Stimulated activated CD8-positive, alpha-beta memory T cell treated with anti-CD3 and anti-CD28 coated beads, Interleukin-12 subunit alpha, Interleukin-12 subunit beta, amount 100 ng/mL, for 1 hour (primary cell): ENCODE data around the gene LAD1.

ENCODE experiments used
- DNase-seq: peaks from one replicate; pipeline ENCODE4 v3.0.0-alpha.2; 2020; ENCODE audit warnings: low read depth

Gene LAD1

DNA sequence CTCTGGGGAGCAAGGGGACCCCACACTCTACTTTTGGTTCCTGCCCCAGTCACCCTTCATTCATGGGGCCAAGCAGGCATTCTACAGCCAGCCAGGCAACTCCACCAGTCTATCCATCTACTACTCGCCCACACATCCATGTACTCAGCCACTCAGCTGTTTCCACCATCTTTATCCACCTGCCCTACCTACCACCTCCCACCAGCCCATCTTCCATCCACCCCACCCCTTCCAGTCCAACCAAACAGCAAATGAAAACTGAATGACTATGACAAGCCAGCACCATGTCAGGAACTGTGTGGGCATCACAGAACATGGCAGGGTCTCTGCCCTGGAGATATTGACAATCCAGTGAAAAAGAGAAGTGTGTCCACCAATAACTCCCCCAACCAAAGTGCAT lies 7.9 kb downstream of the LAD1 start:
- no peak for DNase-seq

GRCh38 chr1:201389051-201389450 lies 10.1 kb downstream of the LAD1 start:
- no peak for DNase-seq

DNA sequence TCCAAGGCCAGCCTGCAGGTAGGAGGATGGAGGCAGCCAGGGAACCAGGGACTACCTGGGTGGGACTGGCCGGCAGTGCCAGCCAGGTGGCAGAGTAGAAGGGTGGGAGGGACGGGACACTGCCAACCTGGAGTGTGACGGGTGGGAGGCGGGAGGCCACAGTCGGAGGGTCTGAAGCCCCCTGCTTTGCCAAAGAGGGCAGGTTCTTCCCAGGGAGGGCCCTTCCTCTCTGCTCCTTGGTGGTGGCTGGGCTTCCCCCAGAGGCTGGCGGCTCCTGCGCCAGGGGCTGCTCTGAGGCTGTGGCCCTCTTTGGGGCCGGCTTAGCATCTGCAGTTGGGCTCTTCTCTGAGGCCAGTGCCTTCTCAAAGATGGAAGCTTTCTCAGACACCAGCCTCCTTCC lies 12.9 kb downstream of the LAD1 start:
- no peak for DNase-seq

DNA sequence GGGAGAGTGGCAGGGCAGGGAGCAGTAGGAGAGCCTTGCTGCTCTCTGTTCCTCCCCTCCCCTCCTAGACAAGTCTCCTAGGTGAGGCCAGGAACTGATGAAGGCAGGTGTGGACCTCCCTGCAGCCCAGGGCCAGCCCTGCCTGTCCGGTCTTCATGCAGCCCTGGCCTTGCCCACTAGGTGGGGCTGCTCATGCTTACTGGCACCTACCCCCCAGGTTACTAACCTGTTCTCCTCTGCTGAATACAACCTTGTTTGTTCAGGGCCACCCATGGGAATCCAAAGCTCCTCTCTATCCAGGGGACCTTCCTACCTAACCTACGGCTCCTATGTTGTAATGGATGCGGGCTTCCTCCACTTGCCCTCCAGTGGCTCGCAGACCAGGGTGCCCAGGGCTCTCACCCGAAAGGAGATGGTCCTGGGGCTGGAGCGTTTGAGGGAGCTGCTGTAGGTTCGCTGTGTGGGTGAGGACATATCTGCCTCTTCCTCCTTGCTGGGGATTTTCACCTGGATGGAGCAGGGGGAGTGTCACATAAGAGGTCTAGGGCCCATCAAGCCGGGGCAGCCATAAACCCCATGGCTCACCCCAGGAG lies 13.7 kb downstream of the LAD1 start:
- peak; percentile 2 for DNase-seq

DNA sequence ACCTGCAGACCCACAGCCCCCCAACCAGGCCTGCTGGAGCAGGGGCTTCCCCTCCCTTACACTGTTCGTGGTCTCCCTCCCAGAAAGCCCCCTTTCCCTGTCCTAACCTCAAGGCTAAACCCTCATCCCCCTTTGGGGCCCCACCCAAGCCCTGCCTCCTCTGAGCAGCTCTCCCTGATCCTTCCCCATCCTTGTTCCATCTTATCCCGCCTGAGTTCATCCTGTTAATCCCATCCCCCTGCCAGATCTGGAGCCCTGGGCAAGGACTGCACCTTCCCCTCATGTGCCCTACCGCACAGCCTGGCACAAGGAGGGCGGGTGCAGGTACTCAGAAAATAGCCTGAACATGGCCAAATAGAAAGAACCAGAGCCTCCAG lies 14.7 kb downstream of the LAD1 start:
- no peak for DNase-seq

DNA sequence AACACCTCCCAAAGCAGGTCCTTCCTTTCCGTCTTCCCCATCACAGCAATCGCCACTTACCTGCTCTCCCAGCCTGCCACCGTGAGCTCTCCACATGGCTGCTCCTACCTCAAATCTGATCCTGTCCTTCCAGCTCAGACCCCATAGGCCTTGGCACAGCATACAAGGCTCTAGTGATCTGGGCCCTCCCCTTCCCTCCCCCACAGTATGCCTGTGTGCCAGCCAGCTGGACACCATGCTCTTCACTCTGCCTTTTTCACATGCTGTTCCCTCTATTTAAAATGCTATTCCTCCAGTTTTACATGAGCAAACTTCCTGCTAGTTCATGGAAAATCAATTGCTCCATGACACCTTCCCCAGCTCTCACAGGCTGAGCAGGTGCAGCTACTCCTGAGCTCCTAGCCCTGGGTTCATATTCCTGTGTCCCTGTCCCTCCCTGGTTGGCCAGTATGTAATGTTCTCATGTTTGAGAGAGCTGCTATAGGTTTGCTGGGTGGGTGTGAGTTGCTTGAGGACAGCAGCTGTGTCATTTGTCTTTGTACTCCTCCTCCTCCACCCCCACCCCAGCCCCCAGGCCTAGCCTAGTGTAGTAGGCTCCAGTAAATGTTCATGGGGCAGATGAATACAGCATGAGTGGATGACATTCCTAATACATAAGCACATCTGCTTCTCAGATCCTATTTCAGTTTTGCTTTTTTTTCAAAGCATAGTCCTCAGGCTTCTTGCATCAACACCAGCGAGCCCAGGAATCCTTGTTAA lies 15.3 kb downstream of the LAD1 start:
- no peak for DNase-seq

GRCh38 chr1:201381130-201381529 lies 18.0 kb downstream of the LAD1 start:
- DNase-seq: no peak

- DNase-seq: no peak
These were observed 19.3 kb downstream of the LAD1 start for GRCh38 chr1:201379733-201380242.

GRCh38 chr1:201378804-201379203 lies 20.3 kb downstream of the LAD1 start:
- no peak for DNase-seq

DNA sequence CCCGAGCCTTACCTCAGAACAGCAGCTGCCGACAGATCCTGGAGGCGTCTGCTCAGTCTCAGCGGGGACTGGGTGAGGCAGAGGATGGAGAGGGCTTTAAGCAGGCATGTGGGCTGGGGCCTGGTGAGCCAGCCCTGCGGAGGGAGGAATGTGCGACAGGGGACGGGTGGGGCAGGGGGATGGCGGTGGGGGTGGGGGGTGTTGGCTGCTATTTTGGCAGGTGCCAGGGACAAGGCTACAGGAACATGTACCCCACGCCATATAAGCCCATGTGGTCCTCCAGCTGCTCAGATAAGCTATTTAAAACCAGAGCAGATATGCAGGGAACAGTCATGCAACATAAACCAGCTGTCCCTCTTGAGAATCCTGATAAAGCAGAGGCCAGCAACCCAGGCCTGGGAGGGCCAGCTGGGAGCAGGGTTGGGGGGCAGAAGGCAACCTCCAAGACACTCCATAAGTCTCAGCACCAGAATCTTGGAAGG lies 21.5 kb downstream of the LAD1 start, which contains the start of gene TNNT2:
TSS of gene TNNT2 (minus strand) at position 70 of the 482 bp plus-strand sequence. CDS start 4,426 bp downstream, outside the sequence.
- no peak for DNase-seq

DNA sequence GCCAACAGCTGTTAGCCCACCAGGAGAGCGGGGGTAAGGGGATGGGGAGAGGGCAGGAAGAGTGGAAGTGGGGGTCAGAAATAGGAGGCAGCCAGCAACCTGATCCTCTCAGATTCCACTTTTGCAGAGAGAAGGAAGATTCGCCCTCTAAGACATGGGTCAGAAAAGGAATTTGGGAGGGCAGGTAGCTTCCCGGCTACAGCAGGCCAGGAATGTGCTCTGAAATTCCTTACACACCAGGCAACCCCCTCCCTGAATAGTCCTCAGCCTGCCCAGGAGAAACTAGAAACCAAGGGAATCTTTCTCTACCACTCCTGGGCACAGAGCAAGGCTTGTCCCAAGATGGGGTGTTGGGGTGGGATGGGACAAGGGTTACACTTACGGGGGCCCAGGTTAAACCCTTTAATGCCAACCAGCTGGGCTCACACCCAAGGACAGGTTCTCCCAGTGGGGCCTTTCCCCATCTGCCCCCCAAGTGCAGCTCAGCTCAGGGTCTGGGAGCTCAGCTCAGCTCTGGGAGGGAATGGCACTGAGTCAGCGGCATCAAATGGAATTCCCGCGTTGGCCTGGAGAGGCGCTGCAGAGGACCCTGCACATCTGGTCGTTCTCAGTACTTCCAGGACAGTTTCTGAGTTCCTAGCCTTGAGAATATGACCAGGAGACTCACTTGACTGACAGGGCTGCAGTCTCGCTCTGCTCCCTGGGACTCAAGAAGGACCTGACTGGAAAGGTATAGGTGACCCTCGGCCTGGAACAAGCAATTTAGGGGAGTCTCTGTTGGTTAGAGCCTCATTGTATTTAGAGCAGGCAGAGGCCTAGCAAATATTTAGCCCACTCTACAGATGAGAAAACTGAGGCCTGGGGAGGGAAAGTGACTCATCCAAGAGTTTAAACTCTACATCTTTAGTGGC lies 22.4 kb downstream of the LAD1 start:
- DNase-seq: no peak

GRCh38 chr1:201376107-201376463 lies 23.0 kb downstream of the LAD1 start:
- DNase-seq: no peak

- DNase-seq: no peak
These were observed 24.0 kb downstream of the LAD1 start for GRCh38 chr1:201375169-201375568.

GRCh38 chr1:201374364-201374763 lies 24.8 kb downstream of the LAD1 start:
- DNase-seq: no peak

- DNase-seq: no peak
These were observed 27.3 kb downstream of the LAD1 start for GRCh38 chr1:201371792-201372191.

DNA sequence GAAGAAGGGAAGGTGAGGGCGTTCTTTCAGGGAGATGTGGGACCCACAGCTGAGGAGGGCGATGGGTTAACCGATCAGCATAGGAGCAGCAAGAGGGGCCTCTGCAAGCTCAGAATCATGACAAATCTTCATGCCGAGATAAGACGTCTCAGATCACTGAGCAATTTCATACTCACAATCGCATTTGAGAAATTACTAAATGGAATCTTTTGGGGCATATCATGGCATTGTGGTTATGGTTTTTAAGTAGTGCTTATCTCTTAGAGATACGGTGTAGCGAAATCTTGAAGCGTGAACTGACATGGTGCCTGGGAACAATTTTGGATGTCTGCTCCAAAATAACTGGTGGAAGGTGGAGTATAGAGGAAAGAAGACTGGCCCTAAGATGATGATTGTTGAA lies 27.8 kb downstream of the LAD1 start:
- DNase-seq: no peak

GRCh38 chr1:201370500-201370899 lies 28.6 kb downstream of the LAD1 start:
- no peak for DNase-seq

DNA sequence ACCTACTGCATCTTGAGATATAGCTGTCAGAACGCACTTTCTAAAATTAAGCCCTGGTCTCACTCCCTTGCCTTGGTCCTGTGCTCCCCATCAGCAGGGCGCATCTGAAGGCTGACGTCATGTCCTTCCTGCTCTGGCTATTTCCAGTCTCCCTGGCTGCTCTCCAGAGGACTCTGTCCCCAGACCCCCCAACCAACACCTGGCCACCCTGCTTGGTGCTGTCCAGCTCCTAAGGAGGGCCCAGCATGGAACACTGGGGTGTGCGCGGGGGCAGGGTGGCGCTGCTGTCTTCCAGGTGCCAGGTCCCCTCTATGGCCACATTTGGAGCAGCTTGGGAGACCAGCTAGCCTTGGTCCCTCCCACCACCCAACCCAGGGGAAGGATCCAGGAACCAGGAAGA lies 29.9 kb downstream of the LAD1 start:
- no peak for DNase-seq

- no peak for DNase-seq
These were observed 32.4 kb downstream of the LAD1 start for GRCh38 chr1:201366696-201367095.

GRCh38 chr1:201365251-201365650 lies 33.9 kb downstream of the LAD1 start:
- no peak for DNase-seq

- DNase-seq: no peak
These were observed 34.4 kb downstream of the LAD1 start for GRCh38 chr1:201364808-201365105.

DNA sequence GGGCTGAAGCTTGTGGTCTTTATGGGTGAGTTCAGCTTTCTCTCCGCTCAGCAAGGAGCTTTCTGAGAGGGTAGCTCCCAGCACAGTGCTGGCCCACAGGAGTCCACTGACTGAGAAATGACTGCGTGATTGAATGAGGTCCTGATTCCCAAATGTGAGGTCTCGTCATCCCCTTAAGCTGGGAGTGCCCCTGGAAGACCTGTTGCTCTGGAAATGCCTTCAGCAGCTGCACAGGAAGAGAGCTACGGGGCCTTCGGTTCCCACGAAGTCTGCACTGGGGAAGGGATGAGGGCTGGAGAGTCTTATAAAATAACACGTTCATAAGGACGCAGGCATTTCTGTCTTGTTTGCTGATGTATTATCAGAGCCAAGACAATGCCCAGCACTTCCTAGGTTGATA lies 35.7 kb downstream of the LAD1 start:
- DNase-seq: no peak

DNA sequence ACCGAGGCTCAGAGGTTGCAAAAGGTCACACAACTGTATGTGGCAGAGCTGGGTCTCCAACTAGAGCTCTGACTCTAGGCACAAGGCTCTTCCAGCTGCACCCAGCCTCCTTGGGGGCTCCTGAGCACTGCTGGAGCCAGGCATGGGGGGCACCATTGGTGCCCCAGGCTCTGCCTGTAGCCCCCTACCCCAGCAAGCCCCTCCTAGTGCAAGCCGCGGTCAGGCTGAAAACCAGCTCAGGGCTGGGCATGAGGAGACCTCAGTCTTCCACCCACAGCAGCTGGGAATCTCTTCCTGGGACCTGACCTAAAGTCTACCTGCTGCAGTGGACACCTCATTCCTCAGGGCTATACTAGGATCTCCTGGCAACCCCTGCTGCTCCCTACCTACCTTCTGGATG lies 36.2 kb downstream of the LAD1 start:
- DNase-seq: no peak
